GM18502 (cell line): ENCODE measurements around the gene SLC44A1.

Experiments used
- ATAC-seq: cut with Tn5 transposase; IDR thresholded peaks from one replicate; pipeline ENCODE4 v1.9.1; 2021; ENCODE audit warnings: mild to moderate bottlenecking; ENCODE audit not compliant: unreplicated experiment, poor library complexity

The SLC44A1 gene

DNA sequence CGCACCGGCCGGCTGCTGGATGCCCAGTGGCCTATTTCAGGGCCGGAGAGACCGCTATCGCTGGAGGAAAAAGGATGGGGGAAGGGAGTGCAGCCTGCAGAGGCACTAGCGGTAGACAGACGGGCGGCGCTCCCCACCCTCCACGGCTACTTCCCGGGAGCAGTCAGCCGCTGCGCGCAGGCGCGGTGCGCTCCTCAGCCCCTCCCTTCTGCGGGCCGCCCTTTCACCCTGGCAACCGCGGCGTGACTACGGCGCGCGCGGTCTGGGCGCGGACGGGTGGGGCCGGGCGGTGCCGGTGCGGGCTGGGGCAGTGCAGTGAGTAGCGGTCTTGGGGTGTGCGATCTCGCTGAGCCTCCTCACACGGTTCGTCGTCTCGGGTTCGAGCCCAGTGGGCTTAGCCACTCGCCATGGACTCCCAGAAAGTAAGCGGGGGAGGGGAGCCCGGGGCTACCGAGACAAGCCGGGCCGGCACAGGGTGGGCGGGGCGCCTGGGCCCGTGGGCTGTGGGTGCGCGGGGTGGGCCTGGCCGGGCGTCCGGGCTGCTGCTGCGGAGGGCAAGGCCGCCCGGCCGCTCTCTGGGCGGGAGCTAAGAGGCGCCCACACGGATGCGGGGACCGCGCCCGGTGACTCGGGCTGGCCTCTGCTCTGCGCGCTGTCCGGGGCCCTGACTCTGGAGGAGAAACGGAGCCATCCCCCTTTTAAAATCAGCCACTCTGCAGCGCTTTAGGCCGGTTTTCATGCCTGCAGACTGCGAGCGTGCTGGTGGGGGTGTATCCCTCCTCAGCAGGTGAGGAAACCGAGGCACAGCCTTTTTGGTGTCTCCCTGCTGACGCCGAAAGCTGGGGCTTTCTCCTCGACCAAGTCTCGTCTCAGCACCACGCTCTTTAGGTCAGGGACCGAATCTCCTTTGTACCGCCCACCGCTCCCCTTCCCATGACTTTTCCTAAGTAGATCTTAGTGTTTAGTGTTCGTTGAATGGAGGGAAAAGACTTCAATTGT, 203.7 kb downstream of the SLC44A1 start, which contains the start of gene FSD1L:
FSD1L (plus strand) TSS at position 221 of the 999 bp plus-strand sequence; CDS start at position 408, 187 bp downstream.
- peak; percentile 95 for ATAC-seq

DNA sequence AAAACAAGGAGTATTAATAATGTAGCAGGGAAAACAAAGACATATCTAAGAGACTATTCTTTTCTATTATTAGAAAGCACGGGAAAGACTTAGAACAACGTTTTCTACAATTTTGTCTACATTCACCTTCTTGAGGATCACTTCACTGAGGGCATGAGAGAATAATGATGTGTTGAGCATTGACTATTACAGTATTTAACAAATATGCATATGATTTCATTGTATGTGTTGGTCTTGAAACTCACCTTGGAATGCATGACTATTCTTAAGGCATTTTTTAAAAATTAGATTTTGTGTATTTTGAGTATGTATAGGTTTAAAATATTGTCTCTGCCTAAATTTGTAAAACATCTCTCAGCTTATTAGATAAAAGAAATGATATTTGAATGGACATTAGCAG, 204.6 kb downstream of the SLC44A1 start:
- ATAC-seq: no peak

DNA sequence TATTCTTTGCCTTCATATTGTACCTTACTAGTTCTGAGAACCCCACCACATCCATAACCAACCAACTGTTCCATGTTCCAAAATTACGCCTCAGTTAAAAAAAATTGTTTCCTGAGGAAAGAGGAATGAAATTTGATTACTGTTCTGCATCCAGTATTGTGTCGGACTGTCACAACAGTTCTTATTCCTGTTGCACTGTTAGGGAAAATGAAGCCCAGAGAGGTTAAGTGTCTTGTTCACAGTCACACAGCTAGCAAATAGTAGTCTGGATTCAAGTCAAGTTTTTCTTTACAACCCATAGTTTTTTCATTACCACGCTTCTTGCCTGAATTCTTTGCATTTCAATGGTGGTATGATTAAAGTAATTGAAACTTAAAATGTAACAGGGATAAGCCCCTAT, 207.7 kb downstream of the SLC44A1 start:
- no peak for ATAC-seq

DNA sequence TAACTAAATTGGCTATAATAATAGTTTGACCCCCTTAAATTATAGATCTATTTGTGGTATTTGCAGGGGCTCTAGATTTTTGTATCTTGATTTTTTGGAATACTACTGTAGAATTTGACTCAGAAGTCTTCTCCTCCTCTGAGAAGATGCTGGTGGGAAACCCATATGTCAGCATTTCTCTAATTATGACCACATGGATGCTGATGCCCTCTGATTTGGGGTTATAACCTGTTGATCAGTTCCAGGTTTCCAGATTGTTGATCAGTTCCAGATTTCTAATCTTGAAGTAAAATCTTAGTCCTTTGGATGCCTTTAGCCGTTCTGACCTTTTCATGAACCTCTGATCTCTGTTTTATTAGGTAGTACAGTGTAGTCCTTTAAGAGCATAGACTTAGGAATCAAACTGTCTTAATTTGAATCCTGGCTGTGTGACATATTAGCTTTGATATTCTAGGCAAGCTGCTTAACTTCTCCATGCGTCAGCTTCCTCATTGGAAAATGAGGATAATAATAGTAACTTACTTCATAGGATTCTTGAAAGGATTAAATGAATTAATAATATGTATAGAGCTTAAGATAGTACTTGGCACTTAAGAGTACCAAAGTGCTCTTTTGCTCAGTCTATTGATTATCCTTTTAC, 211.5 kb downstream of the SLC44A1 start:
- no peak for ATAC-seq

DNA sequence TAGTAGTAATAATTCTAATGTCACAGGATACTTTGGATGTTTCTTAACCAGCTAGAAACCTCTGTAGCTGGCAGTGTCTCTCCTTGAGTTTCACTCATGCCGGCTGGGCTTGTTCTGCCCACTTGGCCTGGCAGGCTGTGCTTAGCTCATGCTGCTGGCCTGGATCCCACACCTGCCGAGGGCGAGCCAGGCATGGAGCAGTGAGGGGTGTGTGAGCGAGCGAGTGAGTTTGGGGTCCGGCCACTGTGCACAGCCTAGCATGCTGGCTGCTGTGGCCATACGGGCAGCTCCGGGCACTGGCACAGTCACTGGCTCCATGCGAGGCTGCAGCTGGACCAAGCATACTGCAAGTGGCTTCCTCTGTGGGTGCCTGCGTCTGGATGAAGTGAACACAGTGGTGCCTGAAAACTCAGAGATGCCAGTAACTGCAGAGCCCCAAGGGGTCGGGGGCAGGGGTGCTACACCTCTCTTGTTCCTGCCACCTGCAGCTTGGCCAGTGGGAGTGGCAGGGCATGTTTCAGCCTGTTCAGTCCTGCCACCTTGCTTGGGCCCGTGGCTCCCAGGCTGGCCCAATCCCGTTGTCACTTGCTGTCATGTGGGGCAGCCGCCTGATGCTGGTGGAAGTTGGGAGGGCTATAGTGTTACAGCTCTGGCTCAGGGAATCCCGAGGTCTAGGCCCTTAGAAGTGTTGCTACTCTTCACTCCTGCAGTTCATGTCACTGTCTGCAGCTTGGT, 213.3 kb downstream of the SLC44A1 start:
- no peak for ATAC-seq

DNA sequence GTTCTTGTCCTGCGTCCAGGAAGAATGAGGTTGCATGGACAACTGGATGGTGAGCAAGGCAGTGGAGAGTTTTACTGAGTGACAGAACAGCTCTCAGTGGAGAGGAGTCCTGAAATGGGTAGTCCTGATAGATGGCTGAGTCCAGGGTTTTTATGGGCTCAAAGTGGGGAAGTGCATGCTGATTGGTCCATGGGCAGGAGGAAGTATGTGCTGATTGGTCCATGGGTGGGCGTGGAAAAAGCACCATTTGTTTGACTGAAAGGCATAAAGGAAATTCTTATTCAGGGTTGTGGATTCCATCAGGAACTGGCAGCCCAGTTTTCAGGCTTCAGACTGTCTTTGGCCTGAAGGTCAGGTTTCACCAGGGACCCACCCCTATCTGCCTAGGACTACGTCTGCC, 214.0 kb downstream of the SLC44A1 start:
- ATAC-seq: no peak

DNA sequence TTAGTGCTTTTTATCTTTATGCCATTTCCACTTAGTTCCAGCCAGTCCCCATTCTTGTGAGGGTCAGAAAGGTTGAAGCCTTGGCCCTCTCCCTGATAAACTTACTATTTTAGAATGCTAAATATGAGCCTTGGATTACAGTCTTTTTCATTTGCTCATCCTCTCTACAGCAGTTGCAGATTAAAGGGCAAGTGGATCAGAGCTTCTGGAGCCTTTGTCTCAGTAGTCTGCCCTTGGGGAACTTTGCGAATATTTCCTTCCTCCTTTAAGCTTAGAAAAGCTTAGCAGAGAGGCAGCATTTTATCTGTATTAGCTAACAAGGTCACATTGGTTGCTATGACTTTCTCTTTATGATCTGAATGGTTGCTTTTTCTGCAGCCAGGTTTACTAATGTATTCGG, 214.9 kb downstream of the SLC44A1 start:
- no peak for ATAC-seq

DNA sequence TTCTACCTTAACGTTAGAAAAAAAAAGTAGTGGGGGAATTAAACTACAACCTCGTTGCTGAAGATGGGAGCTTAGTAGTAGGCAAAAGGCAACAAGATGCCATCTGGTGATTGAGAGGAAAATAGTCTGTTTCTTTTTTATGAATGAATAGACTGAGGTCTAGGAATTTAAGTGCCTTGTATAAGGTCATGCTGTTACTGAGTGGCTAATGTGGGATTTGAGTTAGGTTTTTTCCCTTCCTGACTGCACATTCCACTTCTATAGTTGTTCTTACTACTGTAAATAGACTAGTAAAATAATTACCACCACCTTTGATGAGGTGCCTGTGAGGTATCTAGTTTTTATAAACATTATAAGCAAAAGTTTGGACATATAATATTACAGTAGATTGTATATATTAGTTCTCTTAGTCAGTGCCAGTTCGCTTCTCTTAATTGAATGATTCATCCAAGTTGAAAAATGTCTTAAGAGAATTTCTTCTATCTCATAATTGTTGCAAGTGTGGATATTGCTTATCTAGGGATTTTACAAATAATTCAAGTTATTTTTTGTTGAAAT, 222.5 kb downstream of the SLC44A1 start:
- ATAC-seq: no peak

DNA sequence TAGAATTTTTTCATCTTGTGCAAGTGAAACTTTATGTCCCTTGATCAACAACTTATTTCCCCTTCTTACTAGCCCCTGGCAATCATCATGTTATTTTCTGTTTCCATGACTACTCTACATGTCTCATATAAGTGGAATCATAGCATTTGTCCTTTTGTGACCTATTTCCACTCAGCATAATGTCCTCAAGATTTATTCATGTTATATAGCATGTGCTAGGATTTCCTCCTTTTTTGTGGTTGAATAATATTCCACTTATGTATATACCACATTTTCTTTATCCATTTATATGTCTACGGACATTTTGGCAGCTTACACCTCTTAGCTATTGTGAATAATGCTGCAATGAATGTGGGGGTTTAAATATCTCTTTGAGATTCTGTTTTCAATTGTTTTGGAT, 224.4 kb downstream of the SLC44A1 start:
- ATAC-seq: no peak

DNA sequence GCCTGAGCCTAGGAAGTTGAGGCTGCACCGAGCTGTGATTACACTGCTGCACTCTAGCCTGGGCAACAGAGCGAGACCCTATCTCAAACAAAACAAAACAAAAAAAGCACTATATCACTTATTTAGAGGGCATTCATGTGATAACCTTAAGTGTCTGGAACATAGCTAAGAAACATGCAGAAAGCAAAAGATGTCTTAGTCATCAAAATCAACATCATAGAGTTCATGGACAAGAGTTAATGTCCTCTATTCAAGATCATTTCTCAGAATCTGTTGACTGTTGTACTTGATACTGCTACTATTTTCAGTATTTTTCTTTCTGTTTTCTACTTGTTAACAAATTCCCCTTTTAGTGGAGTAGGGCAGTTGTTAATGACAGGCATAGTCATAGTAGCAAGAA, 228.8 kb downstream of the SLC44A1 start:
- no peak for ATAC-seq

DNA sequence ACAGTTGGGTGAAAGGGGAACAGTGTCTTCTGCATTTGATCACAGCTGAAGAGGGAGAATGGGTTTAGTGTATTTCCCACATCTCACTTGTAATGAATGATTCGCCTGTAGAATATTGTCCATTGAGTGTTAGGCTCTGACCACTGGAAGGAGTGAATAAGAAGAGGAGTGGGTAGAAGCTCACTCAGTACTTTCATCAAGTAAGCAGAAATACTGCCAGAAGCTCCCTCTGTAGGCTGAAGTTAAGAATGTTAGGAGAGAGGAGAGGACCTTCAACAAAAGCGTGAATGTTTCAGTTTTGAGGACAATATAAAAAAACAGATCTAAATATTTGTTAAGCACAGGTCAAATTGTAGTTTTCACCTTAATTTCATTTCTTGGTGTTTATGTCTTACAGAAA, 230.9 kb downstream of the SLC44A1 start:
- ATAC-seq: no peak

DNA sequence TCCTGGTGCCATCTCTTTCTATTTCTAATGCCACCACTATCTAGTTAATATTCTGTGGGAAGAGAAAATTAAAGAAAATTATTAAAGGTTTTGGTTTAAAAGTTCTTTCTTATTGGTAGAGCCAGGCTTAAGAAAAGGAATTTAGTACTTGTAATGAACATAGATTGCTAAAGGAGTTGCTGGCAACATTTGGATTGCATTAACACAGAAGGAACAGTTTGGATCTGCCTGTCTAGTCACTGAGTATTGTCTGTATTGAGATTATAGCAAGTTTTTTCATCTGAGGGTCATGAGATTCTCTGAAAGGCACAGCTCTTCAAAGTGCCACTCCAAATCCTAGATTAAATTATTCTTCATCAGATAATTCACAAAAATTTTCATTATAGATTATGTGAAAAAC, 235.4 kb downstream of the SLC44A1 start:
- no peak for ATAC-seq

DNA sequence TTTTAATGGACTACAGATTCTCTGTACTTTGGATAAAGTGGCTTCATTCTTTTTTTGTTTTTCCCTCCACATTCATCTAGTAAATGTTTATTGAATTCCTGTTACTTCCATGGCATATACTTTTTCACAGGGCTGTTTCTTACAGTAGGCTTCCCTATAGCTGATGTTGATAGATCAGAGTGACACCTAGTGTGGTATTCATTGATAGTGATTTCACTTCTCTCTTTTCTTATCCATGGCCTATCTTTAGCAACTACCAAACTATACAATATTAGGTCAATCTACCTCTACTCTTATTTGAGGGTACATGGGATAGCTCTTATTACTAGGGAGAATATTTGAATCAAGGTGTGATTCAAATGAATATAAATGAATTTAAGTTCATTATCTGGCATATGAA, 239.2 kb downstream of the SLC44A1 start:
- ATAC-seq: peak; percentile 84

DNA sequence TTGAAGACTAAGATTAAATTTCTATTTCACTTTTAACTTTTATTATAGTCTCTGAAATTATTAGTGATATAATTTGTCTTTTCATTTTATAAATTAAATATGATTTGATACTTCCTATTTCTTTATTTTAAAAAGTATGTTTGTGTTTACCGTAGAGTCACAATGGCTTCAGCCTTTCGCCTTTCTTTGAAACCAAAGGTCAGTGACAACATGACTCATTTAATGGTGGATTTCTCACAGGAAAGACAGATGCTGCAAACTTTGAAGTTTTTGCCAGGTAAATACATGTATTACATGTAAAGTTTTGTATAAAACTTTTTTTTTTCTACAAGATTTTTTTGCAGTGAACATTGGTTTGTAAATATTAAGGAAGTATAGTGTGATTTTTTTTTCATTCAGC, 239.8 kb downstream of the SLC44A1 start:
- ATAC-seq: no peak

DNA sequence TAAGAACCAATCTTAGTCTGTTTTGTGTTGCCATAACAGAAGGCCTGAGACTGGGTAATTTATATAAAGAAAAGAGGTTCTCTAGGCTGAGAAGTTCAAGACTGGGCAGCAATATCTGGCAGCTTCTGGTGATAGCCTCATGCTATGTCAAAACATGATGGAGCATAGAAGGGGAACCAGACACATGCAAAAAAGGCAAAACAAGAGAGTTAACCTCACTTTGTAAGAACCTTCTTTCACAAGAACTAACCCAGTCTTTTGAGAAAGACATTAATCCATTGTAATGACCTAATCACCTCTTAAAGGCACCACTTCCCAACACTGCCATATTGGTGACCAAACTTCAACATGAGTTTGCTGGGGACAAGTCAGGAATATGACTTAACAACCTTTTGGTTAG, 240.7 kb downstream of the SLC44A1 start:
- no peak for ATAC-seq
